ENCODE measurements around the gene POLR3E.
"Not testable (repeated sequence)": the region's sequence is repeated elsewhere in the genome, so short reads cannot be mapped to it uniquely, and the experiment has no call there.

The POLR3E gene

DNA sequence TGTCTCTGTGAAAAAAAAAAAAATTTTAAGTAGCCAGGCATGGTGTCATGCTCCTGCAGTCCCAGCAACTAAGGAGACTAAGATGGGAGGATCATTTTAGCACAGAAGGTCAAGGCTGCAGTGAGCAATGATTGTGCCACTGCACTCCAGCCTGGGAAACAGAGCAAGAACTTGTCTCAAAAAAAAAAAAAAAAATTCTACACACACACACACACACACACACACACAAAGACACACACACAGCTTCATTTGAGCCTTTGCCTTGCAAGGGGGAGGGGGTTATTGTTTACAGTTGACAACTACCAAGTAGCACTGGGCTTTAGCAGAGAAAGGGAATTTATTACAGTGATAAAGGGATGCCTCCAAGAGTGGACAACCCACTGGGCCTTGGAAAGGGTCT is 4.9 kb upstream of the POLR3E start:
- TF ChIP-seq, protein P1, sequence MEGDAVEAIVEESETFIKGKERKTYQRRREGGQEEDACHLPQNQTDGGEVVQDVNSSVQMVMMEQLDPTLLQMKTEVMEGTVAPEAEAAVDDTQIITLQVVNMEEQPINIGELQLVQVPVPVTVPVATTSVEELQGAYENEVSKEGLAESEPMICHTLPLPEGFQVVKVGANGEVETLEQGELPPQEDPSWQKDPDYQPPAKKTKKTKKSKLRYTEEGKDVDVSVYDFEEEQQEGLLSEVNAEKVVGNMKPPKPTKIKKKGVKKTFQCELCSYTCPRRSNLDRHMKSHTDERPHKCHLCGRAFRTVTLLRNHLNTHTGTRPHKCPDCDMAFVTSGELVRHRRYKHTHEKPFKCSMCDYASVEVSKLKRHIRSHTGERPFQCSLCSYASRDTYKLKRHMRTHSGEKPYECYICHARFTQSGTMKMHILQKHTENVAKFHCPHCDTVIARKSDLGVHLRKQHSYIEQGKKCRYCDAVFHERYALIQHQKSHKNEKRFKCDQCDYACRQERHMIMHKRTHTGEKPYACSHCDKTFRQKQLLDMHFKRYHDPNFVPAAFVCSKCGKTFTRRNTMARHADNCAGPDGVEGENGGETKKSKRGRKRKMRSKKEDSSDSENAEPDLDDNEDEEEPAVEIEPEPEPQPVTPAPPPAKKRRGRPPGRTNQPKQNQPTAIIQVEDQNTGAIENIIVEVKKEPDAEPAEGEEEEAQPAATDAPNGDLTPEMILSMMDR (conservative IDR thresholded peaks at IDR 0.05; ENCODE audit: low read depth, low read length) = no peak
- no peak overlapping the region for H3K4me3 ChIP-seq (ENCODE audit: low read length)
- no peak for DNase-seq (ENCODE audit: low read depth)

- TF ChIP-seq, protein P1 (conservative IDR thresholded peaks at IDR 0.05; ENCODE audit: low read depth, low read length) = no peak
- no peak for DNase-seq (ENCODE audit: low read depth)
- no peak overlapping the region for H3K4me3 ChIP-seq (ENCODE audit: low read length)
Measured at GRCh38 chr16:22293137-22294106, 3.8 kb upstream of the POLR3E start.

DNA sequence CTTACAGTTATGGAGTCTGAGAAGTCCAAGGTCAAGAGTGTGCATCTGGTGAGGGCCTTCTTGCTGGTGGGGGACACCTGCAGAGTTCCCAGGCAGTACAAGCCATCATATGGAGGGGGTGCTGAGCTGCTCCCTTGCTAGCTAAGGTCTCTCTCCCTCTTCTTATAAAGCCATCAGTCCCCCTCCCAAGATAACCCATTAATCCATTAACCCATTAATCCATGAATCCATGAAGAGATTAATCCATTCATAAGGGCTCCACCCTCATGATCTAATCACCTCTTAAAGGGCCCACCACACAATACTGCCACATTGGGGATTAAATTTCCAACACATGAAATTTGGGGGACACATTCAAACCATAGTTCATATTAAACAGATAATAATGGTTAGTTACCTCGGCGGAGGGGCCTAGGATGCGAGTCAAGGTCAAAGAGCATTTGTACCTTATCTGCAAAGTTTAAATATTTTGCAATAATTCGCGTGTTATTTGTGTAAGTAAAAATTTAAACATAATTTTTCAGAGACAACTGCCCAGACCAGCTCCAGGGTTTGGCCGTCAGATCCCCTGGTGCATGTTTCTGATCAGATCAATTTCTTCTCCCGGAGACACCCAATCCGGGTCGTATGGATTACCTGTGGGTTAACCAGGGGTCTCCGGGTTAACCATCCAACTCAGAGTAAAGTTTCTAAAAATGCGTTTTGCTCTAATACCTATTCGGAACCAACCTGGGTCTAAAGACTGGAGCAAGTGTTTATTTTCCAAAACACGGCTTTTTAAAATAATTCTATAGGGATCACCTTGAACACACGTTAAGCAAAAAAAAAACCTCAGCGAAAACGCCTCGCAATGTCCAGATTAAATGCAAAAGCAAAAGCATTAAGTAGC is 740 bp upstream of the POLR3E start:
- TF ChIP-seq, protein P1 (conservative IDR thresholded peaks at IDR 0.05; ENCODE audit: low read depth, low read length) = no peak
- no peak for DNase-seq (ENCODE audit: low read depth)
- H3K4me3 ChIP-seq (ENCODE audit: low read length) = peak overlapping the region; percentile 100

- peak overlapping the region; percentile 61 for H3K4me3 ChIP-seq (ENCODE audit: low read length)
- TF ChIP-seq, protein P1 (conservative IDR thresholded peaks at IDR 0.05; ENCODE audit: low read depth, low read length) = no peak
- DNase-seq (ENCODE audit: low read depth) = peak; percentile 76
Measured at GRCh38 chr16:22297871-22298733, 893 bp downstream of the POLR3E start.

DNA sequence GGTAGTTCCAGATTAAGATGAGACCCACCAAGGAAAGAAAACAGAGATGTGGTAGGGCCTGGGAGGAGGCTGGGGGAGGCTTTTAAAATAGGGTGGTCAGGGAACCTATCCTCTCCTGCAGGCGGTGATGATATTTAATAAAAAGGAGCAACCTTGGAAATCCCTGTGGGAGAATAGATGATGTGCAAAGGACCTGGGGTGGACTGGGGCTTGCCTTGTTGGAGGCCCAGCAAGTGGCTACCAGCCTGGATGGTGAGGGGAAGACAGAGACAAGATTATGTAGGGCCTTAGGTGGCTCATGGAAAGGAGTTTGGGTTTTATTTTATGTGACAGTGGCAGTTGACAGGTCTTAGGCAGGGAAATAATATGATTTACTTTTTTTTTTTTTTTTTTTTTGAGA is 1.8 kb downstream of the POLR3E start:
- H3K4me3 ChIP-seq (ENCODE audit: low read length) = no peak overlapping the region
- DNase-seq (ENCODE audit: low read depth) = no peak
- TF ChIP-seq, protein P1 (conservative IDR thresholded peaks at IDR 0.05; ENCODE audit: low read depth, low read length) = no peak

DNA sequence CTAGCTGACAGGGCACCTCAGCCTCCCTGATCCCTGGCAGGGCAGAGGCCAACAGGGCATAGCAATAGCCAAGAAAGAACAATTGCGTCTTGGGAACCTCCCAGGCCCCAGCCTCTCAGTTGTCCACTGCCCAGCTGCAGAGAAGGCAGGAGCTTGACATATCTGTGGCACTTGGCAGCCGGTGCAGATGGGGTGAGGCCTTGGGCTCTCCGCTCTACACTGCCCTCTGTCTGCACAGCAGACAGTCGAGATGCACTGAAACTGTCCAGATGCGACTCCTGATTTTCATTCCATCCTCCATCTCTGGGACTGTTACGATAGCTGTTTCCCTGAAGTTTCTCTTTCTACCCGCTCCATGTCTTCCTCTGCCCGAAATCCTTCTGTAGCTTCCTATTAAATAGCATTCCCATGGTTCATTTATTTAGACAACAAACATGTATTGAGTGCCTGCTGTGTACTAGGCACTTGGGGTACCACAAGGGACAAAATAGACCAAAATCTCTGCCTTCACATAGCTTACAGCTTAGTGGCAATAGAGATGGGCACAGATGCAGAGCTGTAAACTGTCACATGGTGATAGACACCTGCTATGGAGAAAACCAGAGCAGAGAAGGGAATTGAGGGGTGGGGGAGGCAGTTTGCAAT is 3.3 kb downstream of the POLR3E start:
- DNase-seq (ENCODE audit: low read depth) = no peak
- TF ChIP-seq, protein P1 (conservative IDR thresholded peaks at IDR 0.05; ENCODE audit: low read depth, low read length) = peak; percentile 77
- H3K4me3 ChIP-seq (ENCODE audit: low read length) = no peak overlapping the region

DNA sequence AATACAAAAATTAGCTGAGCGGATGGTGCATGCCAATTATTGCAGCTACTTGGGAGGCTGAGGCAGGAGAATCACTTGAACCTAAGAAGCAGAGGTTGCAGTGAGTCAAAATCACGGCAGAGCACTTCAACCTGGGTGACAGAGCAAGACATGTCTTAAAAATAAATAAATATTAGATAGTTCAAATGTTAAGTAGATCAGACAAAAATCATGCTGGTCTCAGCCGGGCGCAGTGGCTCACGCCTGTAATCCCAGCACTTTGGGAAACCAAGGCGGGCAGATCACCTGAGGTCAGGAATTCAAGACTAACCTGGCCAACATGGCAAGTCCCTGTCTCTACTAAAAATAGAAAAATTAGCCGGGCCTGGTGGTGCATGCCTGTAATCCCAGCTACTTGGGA is 4.2 kb downstream of the POLR3E start:
- DNase-seq (ENCODE audit: low read depth); H3K4me3 ChIP-seq (ENCODE audit: low read length): not testable (repeated sequence)

Measured in retinal pigment epithelial cell (primary cell).